H1 (cell line): Measurements from ENCODE around the gene HNF4A. TPM values are rescaled to one million over a fixed set of nuclear protein-coding genes. Genes with fewer than 3 reads are reported as not detected.

Experiments
- EP300 ChIP-seq, 2 experiments: IDR thresholded peaks; 1 replicate in 1 of 2; 2 replicates in 1 of 2; pipeline ENCODE4 v1.6.1; 2011 to 2012; ENCODE audit warnings: low read depth in 2 of 2, low read length in 2 of 2, mild to moderate bottlenecking in 2 of 2, borderline replicate concordance in 1 of 2, inconsistent platforms in 1 of 2, moderate library complexity in 1 of 2
- EZH2 ChIP-seq: fragments of 200-600 bp; sonication (generic); IDR thresholded peaks from 2 replicates; pipeline ENCODE4 v1.7.1; 2012; ENCODE audit warnings: low read depth, mild to moderate bottlenecking, moderate library complexity, low read length, inconsistent platforms; ENCODE audit not compliant: severe bottlenecking
- HDAC2 ChIP-seq, 2 experiments: fragments of 300-600 bp in 1 of 2; sonication (generic) in 1 of 2; IDR thresholded peaks; 2 replicates each; pipeline ENCODE4 v1.6.1; 2011 to 2012; ENCODE audit warnings: low read depth in 2 of 2, low read length in 2 of 2, mild to moderate bottlenecking in 2 of 2, moderate library complexity in 2 of 2, borderline replicate concordance in 1 of 2, inconsistent platforms in 1 of 2
- SAP30 ChIP-seq: fragments of 300-600 bp; sonication (generic); IDR thresholded peaks from 2 replicates; pipeline ENCODE4 v1.7.1; 2012; ENCODE audit warnings: low read length, moderate library complexity, mild to moderate bottlenecking, inconsistent platforms; ENCODE audit not compliant: insufficient read depth, insufficient replicate concordance
- polyA plus RNA-seq, 7 experiments: library from polyadenylated mRNA; depleted of rRNA in 3 of 7; stranded (reverse) in 5 of 7; unstranded in 2 of 7; fragments of >200 nt in 5 of 7; fragments of 200-250 nt in 2 of 7; gene quantifications; 1 replicate in 5 of 7; 2 replicates in 1 of 7; 4 replicates in 1 of 7; pipeline versions ENCODE4 v1.2.1 to v1.2.3, GENCODE V29; 2011 to 2013; ENCODE audit warnings: missing spikeins in 2 of 7, mixed read lengths in 2 of 7
- total RNA-seq: library from RNA; stranded (reverse); fragmentation: NEBNext Ultra II Directional; extraction: Animal tissue kit (Norgen Biotek cat#: 25700); gene quantifications from 2 replicates; pipeline ENCODE4 v1.2.1, GENCODE V29; 2021

Gene HNF4A
- total and polyA plus RNA-seq, 2 of the 8 experiments (the other 6 are each of a cell fraction or from before 2014, with no cell fraction given) = 0.03 TPM; not detected in 1

GRCh38 chr20:44407402-44408184 is 52.1 kb downstream of the HNF4A start (continued):
- TF ChIP-seq EP300 (IDR thresholded peaks at IDR 0.05; ENCODE audit: borderline replicate concordance in 1 of 2, low read depth in 2 of 2, low read length in 2 of 2) (no peak), HDAC2 (IDR thresholded peaks at IDR 0.05; ENCODE audit: borderline replicate concordance in 1 of 2, low read depth in 2 of 2, low read length in 2 of 2) (no peak), EZH2 (no peak), SAP30 (no peak)
